Measurements from ENCODE around the gene PPFIA3.
"Not testable (repeated sequence)": the region's sequence is repeated elsewhere in the genome, so short reads cannot be mapped to it uniquely, and the experiment has no call there.

Gene PPFIA3

DNA sequence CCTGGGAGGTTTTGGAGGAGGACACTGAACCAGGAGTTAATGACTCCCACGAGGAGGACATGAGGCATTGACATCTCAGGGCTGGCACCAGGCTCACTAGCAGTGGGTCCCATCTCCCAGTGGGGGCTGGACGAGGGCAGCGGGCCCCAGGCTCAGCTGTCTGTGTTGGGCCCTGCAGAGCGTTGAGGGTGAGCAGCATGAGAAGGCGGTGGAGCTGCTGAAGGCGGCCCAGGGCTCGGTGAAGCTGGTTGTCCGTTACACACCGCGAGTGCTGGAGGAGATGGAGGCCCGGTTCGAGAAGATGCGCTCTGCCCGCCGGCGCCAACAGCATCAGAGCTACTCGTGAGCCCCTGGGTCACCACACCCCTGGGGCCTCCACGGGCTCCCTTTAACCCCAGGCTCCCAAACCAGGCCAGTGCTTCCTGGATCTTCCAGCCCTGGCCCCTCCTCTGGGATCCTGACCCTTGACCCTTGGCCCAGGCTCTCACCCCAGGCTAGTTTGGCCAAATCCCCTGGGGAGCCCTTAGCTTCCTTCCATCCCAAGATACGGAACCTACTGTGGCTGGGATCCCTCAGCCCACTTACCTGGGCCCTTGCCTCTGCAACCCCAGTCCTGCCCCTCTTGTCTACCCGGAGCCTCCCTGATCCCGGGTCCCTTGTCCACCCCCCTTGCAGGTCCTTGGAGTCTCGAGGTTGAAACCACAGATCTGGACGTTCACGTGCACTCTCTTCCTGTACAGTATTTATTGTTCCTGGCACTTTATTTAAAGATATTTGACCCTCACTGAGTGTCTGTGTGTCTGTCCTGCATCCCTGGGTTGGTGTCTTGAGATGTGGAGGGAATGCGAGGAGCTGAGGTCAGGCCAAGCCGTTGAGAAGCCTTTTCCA is 1.4 kb upstream of the PPFIA3 start:
- no peak for DNase-seq (ENCODE audit: low read depth in 2 of 2)
- H3K4me3 ChIP-seq (replicated peaks in 1 of 2; ENCODE audit: low read depth in 2 of 2, low read length in 2 of 2), result peak overlapping the region; percentile 71 to 76
- TF ChIP-seq, protein P1, sequence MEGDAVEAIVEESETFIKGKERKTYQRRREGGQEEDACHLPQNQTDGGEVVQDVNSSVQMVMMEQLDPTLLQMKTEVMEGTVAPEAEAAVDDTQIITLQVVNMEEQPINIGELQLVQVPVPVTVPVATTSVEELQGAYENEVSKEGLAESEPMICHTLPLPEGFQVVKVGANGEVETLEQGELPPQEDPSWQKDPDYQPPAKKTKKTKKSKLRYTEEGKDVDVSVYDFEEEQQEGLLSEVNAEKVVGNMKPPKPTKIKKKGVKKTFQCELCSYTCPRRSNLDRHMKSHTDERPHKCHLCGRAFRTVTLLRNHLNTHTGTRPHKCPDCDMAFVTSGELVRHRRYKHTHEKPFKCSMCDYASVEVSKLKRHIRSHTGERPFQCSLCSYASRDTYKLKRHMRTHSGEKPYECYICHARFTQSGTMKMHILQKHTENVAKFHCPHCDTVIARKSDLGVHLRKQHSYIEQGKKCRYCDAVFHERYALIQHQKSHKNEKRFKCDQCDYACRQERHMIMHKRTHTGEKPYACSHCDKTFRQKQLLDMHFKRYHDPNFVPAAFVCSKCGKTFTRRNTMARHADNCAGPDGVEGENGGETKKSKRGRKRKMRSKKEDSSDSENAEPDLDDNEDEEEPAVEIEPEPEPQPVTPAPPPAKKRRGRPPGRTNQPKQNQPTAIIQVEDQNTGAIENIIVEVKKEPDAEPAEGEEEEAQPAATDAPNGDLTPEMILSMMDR (IDR thresholded peaks at IDR 0.05; ENCODE audit: low read depth, low read length), result no peak

DNA sequence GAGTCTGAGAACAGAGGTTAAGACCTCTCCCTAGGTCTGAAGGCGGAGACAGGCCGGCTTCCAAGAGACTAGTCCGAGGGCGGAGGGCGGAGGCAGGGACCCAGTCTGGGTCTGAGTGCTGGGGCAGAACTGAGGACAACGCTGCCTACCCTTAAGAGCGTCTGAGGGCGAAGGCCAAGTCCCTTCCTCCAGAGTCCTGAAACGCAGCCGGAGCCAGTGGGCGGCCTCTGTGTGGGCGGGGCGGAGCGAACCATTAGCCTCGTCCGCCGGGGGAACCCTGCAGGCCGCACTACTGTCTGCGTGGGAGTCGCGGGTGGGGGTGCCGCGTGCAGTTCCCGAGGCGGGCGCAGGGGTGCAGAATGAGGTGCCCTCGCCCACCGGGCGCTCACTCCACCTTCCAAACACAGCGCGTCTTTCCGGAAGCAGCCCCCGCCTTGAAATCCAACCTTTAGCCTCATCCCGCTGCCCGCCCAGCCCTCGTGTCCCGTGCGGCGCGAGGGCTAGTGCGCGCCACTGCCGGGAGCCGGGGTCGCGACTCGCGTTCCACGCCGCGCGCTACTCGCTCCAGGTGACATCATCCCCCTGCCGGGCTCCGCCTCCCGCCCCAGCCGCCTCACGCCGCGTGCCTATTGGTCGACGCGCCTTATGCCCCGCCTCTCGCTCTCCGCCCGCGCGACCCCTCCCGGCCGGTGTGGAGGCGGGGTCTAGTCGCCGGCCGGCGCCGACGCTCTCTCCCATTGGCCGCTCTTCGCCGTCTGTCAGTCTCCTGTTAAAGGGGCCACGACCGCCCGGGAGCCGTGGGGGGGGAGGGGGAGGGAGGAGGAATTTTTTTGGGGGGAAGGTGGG is 556 bp upstream of the PPFIA3 start, which contains the start of gene C19orf73:
TSS of gene C19orf73 (minus strand) at position 579 of the 846 bp plus-strand sequence. CDS start at position 458, 121 bp downstream.
- TF ChIP-seq, protein P1 (IDR thresholded peaks at IDR 0.05; ENCODE audit: low read depth, low read length), result no peak
- DNase-seq (ENCODE audit: low read depth in 2 of 2), result peak; percentile 94 to 96
- peak within 1 kb of the TSS; percentile 71 to 76 for H3K4me3 ChIP-seq (replicated peaks in 1 of 2; ENCODE audit: low read depth in 2 of 2, low read length in 2 of 2)

DNA sequence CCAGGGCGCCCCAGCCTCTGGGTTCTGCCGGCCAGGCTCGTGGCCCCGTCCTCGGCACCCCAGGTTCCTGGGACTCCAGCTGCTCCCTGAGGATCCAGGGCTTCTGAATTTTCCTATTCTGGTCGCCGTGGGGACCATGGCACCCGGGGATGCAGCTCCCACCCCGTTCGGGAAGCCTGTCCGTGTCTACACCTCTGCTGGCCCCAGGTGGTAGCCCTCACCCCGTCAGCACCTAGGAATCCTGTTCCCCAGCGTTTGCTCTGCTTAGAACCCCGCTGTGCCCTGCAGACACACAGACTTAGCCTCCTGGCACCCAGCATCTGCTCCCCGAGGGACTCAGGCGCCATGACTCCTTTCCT is 960 bp downstream of the PPFIA3 start:
- no peak for DNase-seq (ENCODE audit: low read depth in 2 of 2)
- TF ChIP-seq, protein P1 (IDR thresholded peaks at IDR 0.05; ENCODE audit: low read depth, low read length), result no peak
- H3K4me3 ChIP-seq (replicated peaks in 1 of 2; ENCODE audit: low read depth in 2 of 2, low read length in 2 of 2), result no peak overlapping the region

DNA sequence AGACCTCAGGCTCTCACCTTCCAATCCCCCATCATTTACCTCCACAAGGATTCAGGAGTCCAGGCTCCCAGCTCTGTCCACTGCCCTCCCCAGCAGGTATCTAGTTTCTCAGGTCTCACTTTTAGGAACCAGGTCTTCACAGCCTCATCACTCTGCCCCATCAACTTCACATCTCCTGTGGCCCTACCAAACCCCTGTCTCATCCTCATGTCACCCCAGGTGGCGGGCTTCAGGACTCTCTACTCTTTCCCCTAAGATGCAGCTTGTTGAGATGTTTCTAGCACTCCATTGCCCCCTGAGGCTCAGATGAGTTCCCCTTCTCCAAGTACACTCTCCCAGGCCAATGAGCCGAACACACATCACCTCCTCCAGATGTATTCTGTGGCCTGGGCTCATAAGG is 1.5 kb downstream of the PPFIA3 start:
- H3K4me3 ChIP-seq (replicated peaks in 1 of 2; ENCODE audit: low read depth in 2 of 2, low read length in 2 of 2), result no peak overlapping the region
- TF ChIP-seq, protein P1 (IDR thresholded peaks at IDR 0.05; ENCODE audit: low read depth, low read length), result no peak
- no peak for DNase-seq (ENCODE audit: low read depth in 2 of 2)

DNA sequence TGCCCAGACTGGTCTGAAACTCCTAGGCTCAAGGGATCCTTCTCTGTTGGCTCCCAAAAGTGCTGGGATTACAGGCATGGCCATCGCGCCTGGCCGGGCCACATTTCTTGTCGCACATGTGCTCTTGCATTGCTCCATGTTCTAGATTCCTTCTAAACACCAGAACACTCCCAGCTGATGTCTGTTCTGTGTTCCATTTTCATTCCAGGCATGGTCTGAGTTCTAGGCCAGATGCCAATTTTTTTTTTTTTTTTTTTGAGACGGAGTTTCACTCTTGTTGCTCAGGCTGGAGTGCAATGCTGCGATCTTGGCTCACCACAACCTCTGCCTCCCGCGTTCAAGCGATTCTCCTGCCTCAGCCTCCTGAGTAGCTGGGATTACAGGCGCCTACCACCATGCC is 2.5 kb downstream of the PPFIA3 start:
- DNase-seq (ENCODE audit: low read depth in 2 of 2), result peak; percentile 25 to 37

DNA sequence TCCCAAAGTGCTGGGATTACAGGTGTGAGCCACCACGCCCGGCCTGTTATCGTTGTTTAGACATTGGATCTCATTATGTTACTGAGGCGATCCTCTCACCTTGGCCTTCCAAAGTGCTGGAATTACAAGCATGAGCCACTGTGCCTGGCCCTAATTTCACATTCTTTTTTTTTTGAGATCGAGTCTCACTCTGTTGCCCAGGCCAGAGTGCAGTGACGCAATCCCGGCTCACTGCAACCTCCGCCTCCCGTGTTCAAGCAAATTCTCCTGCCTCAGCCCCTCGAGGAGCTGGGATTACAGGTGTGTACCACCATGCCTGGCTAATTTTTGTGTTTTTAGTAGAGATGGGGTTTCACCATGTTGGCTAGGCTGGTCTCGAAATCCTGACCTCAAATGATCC is 3.9 kb downstream of the PPFIA3 start:
- not testable (repeated sequence) for H3K4me3 ChIP-seq (replicated peaks in 1 of 2; ENCODE audit: low read depth in 2 of 2, low read length in 2 of 2); DNase-seq (ENCODE audit: low read depth in 2 of 2)

More for the DNA sequence above, 2.5 kb downstream of the PPFIA3 start:
- not testable (repeated sequence) for H3K4me3 ChIP-seq (replicated peaks in 1 of 2; ENCODE audit: low read depth in 2 of 2, low read length in 2 of 2)

DNA sequence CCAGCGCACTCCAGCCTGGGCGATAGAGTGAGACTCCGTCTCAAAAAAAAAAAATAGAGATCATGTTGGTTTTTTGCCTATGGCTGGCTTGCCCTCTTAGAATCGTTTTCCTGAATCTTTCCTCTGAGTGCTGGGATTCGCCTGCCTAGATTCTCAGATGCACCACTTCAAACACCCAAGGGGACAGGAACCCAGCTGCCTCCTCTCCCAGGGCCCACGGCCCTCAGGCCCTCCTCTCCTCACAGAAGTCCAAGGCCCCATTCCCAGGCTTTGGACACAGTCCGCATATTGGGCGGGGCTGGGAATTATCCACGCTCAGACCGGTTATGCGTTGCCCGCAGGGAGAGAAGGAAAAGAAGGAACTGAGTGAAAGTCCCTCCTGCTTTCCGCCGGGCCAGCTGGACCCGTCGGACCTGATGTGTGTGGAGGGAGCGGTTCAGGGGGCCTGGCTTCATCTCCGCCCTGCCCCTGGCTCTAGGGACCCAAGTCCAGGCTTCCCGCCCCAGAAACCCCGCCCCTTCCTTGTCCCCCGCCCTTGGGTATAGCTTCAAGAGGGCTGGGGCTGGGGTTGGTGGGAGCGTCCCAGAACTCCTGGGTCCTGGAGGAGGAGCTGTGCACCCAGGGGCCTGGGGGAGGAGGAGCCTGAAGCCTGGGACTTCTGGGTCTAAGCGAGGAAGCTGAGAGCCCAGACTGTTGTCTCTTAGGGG is 5.8 kb downstream of the PPFIA3 start:
- TF ChIP-seq, protein P1 (IDR thresholded peaks at IDR 0.05; ENCODE audit: low read depth, low read length), result no peak
- no peak for DNase-seq (ENCODE audit: low read depth in 2 of 2)
- no peak overlapping the region for H3K4me3 ChIP-seq (replicated peaks in 1 of 2; ENCODE audit: low read depth in 2 of 2, low read length in 2 of 2)
